Islet precursor cell (in vitro differentiated cells): ENCODE results near the gene GZMB.
"Not testable (repeated sequence)": the region's sequence is repeated elsewhere in the genome, so short reads cannot be mapped to it uniquely, and the experiment has no call there.

Experiments
- DNase-seq: peaks from one replicate; pipeline ENCODE4 v3.0.0-alpha.2; 2018

Gene GZMB

DNA sequence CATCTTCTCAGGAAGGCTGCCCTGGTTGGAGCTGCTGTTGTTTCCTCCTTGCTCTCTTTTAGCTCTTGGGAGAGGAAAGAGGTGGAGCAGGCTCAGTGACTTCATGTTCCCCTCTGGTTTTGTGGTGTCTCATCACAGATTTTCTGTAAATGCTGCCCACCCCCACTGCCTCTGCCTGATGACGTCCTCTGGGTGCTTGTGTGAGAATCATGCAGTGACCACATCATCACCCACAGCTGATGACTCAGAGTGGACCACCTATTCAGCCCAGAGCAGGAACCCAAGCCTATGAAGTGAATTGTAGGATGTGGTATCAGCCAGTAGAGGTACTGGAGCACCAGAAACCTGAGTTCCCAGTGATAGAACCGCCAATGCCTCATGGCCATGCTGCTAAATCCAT lies at the start of gene GZMB:
GZMB (minus strand) TSS at position 33 of the 400 bp plus-strand sequence; CDS start at position 3, 30 bp downstream.
- no peak for DNase-seq

- DNase-seq, result no peak
Measured at GRCh38 chr14:24681056-24681455, 47.1 kb upstream of the GZMB start.

DNA sequence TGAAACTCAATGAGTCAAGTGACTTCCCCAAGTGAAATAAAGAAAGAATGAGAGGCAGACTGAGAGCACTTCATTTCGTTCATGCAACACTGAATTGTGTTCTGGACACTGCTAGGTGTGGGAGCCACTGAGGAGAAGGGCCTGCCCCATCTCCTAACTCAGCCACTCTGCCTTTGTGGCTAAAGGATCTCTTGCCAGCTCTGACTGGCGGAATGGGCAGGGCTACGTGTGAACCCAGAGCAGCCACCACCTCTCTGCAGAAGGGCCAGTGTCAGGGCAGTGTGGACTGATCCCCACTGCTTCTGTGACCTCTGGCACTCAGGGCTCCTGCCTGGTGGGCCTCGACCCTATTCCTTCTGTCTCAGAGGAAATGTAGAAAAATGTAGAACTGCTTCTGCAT lies 46.5 kb upstream of the GZMB start:
- no peak for DNase-seq

DNA sequence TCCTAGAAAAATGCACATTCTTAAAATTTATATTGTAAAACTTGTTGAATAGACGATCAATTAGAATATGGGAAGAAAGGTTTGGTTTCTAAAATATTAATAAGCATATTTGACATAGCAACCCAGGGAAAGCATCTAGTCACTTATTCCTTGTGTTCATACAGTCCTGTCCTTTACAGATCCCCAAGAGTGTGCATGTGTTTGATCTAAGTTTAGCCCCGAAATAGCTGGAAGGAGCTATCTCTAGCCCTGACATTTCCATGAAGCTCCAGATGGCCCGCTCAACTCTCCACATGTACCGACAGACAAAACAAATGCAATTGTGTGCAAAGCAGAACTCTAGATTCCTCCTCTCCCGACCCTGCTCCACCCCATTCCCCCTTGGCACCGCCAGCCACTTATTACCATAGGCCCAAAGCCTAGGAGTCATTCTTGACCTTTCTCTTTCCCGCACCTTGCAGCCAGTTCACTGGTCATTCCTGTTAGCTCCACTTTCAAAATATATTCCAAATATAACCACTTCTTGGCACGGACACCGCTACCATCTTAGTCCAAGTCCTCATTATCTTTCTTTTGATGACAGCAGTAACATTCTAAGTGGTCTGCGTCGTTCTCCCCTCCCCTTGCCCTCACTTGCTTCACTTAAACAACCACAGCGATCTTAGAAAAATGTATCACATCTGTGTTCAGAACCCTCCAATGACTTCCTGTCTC lies 45.4 kb upstream of the GZMB start:
- no peak for DNase-seq

- peak; percentile 88 for DNase-seq
Measured at GRCh38 chr14:24678801-24679247, 44.8 kb upstream of the GZMB start.

GRCh38 chr14:24677956-24678355 lies 44.0 kb upstream of the GZMB start:
- DNase-seq, result no peak

GRCh38 chr14:24674204-24674970 lies 40.4 kb upstream of the GZMB start:
- no peak for DNase-seq

GRCh38 chr14:24673534-24674203 lies 39.7 kb upstream of the GZMB start:
- no peak for DNase-seq

- no peak for DNase-seq
Measured at GRCh38 chr14:24673059-24673458, 39.1 kb upstream of the GZMB start.

DNA sequence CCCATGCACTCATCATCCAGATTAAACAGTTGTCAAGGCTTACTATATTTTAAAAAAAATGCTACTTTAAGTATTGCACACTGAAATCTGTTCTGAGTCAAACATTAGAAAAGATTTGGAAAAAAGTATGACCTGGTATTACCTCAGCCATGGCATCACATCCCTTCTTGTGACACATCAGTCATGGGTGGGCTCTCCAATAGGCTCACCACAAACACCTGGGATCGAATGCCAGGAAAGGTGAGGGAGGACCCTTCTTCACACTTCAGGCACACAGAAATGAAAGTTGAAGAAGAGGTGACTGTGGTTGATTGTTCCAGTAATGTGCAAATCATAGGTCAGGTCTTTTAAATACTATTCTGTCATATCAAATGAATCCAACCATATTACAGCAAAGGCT lies 36.6 kb upstream of the GZMB start:
- DNase-seq, result no peak

- DNase-seq, result no peak
Measured at GRCh38 chr14:24669651-24670050, 35.7 kb upstream of the GZMB start.

- DNase-seq, result no peak
Measured at GRCh38 chr14:24665440-24665991, 31.5 kb upstream of the GZMB start.

DNA sequence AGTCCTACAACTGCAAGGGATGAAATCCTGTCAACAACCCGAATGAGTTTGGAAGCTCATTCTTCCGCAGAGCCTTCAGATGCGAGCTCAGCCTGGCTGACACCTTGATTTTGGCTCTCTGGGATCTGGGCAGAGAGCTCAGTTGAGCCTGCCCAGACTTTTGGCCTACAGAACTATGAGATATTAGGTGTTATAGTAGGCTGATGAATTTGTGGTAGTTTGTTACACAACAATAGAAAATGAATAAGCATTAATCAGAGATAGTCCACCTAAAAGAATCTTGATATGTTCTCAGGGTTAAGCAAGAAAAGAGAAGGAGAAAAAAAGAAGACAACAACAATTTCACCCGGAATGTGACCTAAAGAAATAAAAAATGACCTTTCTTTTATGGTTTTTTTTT lies 30.4 kb upstream of the GZMB start:
- DNase-seq, result no peak

GRCh38 chr14:24662753-24663152 lies 28.8 kb upstream of the GZMB start:
- no peak for DNase-seq

DNA sequence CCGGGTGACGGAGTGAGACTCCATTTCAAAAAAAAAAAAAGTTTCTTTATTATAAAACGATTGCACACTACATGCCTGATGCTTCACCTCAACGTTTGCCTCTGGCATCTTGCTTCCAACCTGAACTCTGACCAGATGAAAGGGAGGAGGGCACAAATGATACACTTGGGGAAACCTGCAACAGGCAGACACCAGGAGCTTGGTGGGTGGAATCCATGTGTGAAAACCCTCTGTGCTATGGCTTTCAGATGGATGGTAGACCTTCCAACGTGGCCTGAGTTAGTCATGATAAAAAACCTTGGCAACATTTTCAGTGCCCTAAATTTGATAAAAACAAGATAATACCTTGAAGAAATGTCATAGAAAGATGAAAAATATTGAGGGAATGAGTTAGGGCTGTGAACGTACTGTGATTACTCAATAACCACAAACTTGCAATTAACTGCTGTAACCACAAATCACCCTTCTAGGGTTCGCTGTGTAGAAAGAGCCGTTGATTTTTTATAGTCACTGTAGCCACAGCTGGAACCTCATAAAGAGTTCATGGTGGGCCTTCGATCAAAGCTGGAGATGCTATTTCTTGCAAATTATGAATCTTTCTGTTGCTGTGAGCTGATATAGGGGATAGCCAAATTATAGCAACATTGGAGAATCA lies 26.1 kb upstream of the GZMB start:
- DNase-seq, result no peak

GRCh38 chr14:24648361-24648760 lies 14.4 kb upstream of the GZMB start:
- not testable (repeated sequence) for DNase-seq

- no peak for DNase-seq
Measured at GRCh38 chr14:24639905-24640304, 5.9 kb upstream of the GZMB start.

GRCh38 chr14:24639270-24639669 lies 5.3 kb upstream of the GZMB start:
- no peak for DNase-seq

DNA sequence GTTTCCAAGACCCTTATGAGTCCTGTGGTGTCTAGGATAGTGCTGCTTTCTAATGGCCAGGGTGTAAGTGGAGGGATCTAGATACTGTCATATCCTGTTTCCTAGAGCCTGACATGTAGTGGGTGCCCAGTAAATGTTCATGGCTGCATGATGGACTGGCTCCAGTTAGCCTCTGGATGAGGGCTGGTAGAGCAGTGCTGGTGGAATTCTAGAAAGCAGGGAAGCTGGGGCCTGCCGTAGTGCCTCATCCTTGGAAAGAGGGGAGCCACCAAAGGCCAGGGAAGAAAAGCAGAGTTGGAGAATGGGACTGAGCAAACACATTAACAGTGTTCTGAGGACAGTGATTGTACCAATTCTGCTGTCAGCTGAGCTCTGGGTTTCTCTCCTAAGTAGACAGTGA lies 637 bp downstream of the GZMB start:
- DNase-seq, result no peak

DNA sequence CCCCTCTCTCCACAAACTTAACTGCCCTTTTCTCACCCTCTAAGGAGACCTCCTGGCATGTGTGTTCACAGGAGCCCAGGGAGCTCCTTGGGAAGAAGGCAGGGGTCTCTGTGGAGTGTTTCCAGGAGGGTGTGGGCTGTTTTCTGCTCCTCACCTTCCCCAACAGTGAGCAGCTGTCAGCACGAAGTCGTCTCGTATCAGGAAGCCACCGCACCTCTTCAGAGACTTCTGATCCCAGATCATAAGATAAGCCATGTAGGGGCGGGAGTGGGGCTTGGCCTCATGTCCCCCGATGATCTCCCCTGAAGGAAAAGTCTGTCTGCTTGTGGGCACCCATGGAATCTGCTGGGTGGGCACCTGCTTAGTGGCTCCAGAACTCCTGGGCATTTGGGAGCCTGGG lies 1.2 kb downstream of the GZMB start:
- DNase-seq, result no peak

- no peak for DNase-seq
Measured at GRCh38 chr14:24632336-24632735, 1.7 kb downstream of the GZMB start.

DNA sequence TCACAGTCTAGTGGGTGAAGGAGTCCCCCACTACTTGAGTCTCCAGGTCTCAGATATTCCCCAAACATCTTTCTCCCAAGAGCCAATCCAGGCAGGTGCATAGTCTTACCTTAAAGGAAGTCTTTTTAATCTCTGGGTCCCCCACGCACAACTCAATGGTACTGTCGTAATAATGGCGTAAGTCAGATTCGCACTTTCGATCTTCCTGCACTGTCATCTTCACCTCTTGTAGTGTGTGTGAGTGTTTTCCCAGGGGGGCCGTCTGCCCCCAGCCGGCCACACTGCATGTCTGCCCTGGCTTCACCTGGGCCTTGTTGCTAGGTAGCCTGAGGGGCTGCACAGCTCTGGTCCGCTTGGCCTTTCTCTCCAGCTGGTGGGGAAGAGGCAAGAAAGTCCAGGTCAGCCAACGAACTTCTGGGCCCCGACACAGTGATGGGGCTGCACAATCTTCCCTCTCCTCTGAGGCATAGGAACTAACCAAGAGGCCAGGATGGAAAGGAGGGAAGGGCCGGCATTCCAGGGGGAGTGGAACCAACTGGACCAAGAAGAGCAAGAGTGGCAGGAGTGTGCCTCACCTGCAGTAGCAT lies 2.1 kb downstream of the GZMB start:
- DNase-seq, result no peak
